Measurements from ENCODE around the gene IGSF21.

DNA sequence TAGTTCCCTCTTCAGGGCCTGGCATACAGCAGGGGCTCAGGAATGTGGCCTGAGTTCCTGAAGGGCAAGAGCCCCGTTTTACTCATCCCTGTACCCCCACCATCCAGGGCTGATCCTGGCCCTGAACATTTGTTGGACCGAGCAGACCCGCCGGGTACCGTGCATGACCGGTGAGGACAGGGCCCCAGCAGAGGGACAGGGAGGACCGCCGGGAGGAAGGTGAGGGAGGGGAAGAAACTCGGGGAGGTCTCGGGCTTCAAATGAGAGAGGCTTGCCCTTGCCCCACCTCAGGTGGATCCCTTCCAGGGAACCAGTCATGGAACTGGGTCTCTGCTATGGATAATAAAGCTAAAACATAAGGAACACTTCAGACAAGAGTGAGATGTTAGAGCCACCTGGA lies 205.4 kb downstream of the IGSF21 start:
- no peak for TF ChIP-seq POLR2A (IDR thresholded peaks at IDR 0.05)
- TF ChIP-seq, protein P1, sequence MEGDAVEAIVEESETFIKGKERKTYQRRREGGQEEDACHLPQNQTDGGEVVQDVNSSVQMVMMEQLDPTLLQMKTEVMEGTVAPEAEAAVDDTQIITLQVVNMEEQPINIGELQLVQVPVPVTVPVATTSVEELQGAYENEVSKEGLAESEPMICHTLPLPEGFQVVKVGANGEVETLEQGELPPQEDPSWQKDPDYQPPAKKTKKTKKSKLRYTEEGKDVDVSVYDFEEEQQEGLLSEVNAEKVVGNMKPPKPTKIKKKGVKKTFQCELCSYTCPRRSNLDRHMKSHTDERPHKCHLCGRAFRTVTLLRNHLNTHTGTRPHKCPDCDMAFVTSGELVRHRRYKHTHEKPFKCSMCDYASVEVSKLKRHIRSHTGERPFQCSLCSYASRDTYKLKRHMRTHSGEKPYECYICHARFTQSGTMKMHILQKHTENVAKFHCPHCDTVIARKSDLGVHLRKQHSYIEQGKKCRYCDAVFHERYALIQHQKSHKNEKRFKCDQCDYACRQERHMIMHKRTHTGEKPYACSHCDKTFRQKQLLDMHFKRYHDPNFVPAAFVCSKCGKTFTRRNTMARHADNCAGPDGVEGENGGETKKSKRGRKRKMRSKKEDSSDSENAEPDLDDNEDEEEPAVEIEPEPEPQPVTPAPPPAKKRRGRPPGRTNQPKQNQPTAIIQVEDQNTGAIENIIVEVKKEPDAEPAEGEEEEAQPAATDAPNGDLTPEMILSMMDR (IDR thresholded peaks at IDR 0.05): no peak
